HL-60 (cell line): ENCODE data around the gene WNT5B.

ENCODE experiments used
- DNase-seq, 2 experiments: peaks; one replicate each; pipeline ENCODE4 v3.0.0-alpha.2; 2010 to 2020; ENCODE audit warnings: low read depth in 1 of 2, low spot score in 1 of 2
- H3K27ac ChIP-seq: fragments of 250-450 bp; sonication (Bioruptor Pico); replicated peaks from 2 replicates; pipeline ENCODE4 v1.5.1; 2020; ENCODE audit warnings: mild to moderate bottlenecking, moderate library complexity
- H3K27me3 ChIP-seq: fragments of 250-450 bp; sonication (Bioruptor Pico); 2 replicates; pipeline ENCODE4 v1.5.1; 2021; ENCODE audit warnings: mild to moderate bottlenecking, moderate library complexity; ENCODE audit not compliant: insufficient read depth, poor library complexity, severe bottlenecking
- H3K4me3 ChIP-seq: replicated peaks from 2 replicates; pipeline ENCODE4 v1.5.1; 2011; ENCODE audit warnings: mild to moderate bottlenecking, control low read depth, low read length; ENCODE audit not compliant: insufficient read depth
- CTCF ChIP-seq: IDR thresholded peaks from one replicate; pipeline ENCODE4 v1.5.1; 2011; ENCODE audit warnings: low read length, control low read depth, inconsistent platforms; ENCODE audit not compliant: insufficient read depth
- GABPA ChIP-seq: IDR thresholded peaks from 2 replicates; pipeline ENCODE4 v1.6.1; 2012; ENCODE audit warnings: low read depth
- POLR2AphosphoS5 ChIP-seq: IDR thresholded peaks from 2 replicates; pipeline ENCODE4 v1.6.1; 2012; ENCODE audit warnings: low read depth
- REST ChIP-seq: IDR thresholded peaks from 2 replicates; pipeline ENCODE4 v1.6.1; 2012; ENCODE audit warnings: low read depth; ENCODE audit not compliant: insufficient replicate concordance
- SPI1 ChIP-seq: IDR thresholded peaks from 2 replicates; pipeline ENCODE4 v1.6.1; 2012; ENCODE audit warnings: low read depth, mild to moderate bottlenecking, borderline replicate concordance

WNT5B gene

GRCh38 chr12:1638203-1638602, 9.2 kb downstream of the WNT5B start:
- H3K4me3 ChIP-seq: no peak overlapping the region
- H3K27ac ChIP-seq: no peak overlapping the region
- H3K27me3 ChIP-seq: no peaks in the 10 kb centered on the region
- no peak for TF ChIP-seq GABPA
- peak in 1 of 2 experiments; percentile 15 for DNase-seq

GRCh38 chr12:1639538-1639937, 10.5 kb downstream of the WNT5B start:
- Histone ChIP-seq H3K27me3 (no peaks in the 10 kb centered on the region), H3K4me3 (no peak overlapping the region), H3K27ac (no peak overlapping the region)
- TF ChIP-seq SPI1 (no peak), GABPA (no peak), POLR2AphosphoS5 (no peak), REST (no peak), CTCF (no peak)
- DNase-seq: no peak

- no peak for DNase-seq
- Histone ChIP-seq H3K4me3 (no peak overlapping the region), H3K27me3 (no peaks in the 10 kb centered on the region), H3K27ac (no peak overlapping the region)
- TF ChIP-seq CTCF (no peak), REST (no peak), POLR2AphosphoS5 (no peak), GABPA (no peak), SPI1 (no peak)
Measured at GRCh38 chr12:1640328-1641234, 11.6 kb downstream of the WNT5B start.

GRCh38 chr12:1642513-1642912, 13.5 kb downstream of the WNT5B start:
- DNase-seq: no peak
- TF ChIP-seq CTCF: no peak
- TF ChIP-seq REST: no peak
- no peak for TF ChIP-seq SPI1
- TF ChIP-seq GABPA: no peak
- TF ChIP-seq POLR2AphosphoS5: no peak
- H3K27ac ChIP-seq: no peak overlapping the region
- H3K27me3 ChIP-seq: no peaks in the 10 kb centered on the region
- H3K4me3 ChIP-seq: no peak overlapping the region
